Sigmoid colon (tissue), 4 donors: ENCODE measurements around the gene MTSS2.

Experiments used
- CTCF ChIP-seq, 4 experiments: fragments of 450-650 bp in 3 of 4; fragments of 200-600 bp in 1 of 4; IDR thresholded peaks; one replicate each; pipeline ENCODE4 v1.5.1; 2016 to 2019; ENCODE audit warnings: antibody characterized with exemption in 4 of 4, mild to moderate bottlenecking in 3 of 4, moderate library complexity in 2 of 4
- EP300 ChIP-seq, 4 donors: sonication (generic); formaldehyde crosslinking; IDR thresholded peaks; one replicate each; pipeline ENCODE4 v1.6.1; 2017; ENCODE audit warnings: antibody characterized with exemption in 4 of 4

DNA sequence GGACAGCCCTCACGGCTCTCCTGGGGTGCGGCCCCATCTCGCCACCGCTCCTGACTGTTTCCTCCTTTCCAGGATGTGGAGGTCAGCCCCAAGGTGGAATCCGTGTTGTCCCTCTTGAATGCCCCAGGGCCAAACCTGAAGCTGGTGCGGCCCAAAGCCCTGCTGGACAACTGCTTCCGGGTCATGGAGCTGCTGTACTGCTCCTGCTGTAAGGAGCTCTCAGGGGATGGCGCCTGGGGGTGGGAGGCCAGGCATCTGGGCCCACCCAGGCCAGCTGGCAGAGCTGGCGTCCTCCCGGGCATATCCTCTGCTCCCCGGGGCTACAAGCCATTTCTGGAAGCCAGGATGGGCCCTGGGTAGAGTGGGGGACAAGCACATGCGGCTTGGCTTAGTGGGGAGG, 26.3 kb downstream of the MTSS2 start:
- TF ChIP-seq CTCF (IDR thresholded peaks at IDR 0.05) (no peak), EP300 (IDR thresholded peaks at IDR 0.05) (no peak)
